Measurements from ENCODE around the gene PLEKHA7.

DNA sequence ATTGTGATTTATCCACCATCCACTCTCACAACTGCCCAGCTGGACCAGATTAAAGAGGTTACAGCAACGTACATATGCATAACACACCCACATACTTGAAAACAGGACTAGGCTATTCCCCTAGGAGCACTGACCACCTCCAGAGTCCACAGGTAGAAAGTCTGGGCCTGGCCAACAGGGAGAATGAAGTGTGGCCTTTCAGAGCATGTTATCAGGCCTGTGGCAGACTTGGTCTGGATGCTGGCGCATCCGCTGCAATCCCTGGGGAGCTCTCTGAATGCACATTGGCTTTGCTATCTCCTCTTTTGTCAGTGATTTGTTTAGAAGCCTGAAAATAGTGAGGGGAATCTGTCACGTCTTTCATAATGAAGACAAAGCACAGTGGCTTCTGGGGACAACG, 189.1 kb downstream of the PLEKHA7 start:
- TF ChIP-seq POLR2AphosphoS5 (IDR thresholded peaks at IDR 0.05; ENCODE audit: low read depth, low read length) (no peak), TAF1 (IDR thresholded peaks at IDR 0.05; ENCODE audit: borderline replicate concordance, insufficient read depth, low read length) (no peak), SIN3A (IDR thresholded peaks at IDR 0.05; ENCODE audit: borderline replicate concordance, insufficient read depth, low read length) (no peak)
- TF ChIP-seq, protein P1, sequence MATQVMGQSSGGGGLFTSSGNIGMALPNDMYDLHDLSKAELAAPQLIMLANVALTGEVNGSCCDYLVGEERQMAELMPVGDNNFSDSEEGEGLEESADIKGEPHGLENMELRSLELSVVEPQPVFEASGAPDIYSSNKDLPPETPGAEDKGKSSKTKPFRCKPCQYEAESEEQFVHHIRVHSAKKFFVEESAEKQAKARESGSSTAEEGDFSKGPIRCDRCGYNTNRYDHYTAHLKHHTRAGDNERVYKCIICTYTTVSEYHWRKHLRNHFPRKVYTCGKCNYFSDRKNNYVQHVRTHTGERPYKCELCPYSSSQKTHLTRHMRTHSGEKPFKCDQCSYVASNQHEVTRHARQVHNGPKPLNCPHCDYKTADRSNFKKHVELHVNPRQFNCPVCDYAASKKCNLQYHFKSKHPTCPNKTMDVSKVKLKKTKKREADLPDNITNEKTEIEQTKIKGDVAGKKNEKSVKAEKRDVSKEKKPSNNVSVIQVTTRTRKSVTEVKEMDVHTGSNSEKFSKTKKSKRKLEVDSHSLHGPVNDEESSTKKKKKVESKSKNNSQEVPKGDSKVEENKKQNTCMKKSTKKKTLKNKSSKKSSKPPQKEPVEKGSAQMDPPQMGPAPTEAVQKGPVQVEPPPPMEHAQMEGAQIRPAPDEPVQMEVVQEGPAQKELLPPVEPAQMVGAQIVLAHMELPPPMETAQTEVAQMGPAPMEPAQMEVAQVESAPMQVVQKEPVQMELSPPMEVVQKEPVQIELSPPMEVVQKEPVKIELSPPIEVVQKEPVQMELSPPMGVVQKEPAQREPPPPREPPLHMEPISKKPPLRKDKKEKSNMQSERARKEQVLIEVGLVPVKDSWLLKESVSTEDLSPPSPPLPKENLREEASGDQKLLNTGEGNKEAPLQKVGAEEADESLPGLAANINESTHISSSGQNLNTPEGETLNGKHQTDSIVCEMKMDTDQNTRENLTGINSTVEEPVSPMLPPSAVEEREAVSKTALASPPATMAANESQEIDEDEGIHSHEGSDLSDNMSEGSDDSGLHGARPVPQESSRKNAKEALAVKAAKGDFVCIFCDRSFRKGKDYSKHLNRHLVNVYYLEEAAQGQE (IDR thresholded peaks at IDR 0.05; ENCODE audit: insufficient read depth in 1 of 2, low read depth in 2 of 2, low read length in 2 of 2): no peak

All from PFSK-1 (cell line).